ENCODE results near the gene THBS4.

- TF ChIP-seq CTCF (IDR thresholded peaks at IDR 0.05; ENCODE audit: insufficient read depth, low read length, poor library complexity, severe bottlenecking) (no peak), EZH2phosphoT487 (conservative IDR thresholded peaks at IDR 0.05; ENCODE audit: low read length) (no peak)
These were observed 90.9 kb downstream of the THBS4 start for GRCh38 chr5:80125962-80126480.
